Islet precursor cell (in vitro differentiated cells): ENCODE data around the gene PRKCQ.
"Not testable (repeated sequence)": the region's sequence is repeated elsewhere in the genome, so short reads cannot be mapped to it uniquely, and the experiment has no call there.

Experiments used
- DNase-seq: peaks from one replicate; pipeline ENCODE4 v3.0.0-alpha.2; 2018

Gene PRKCQ

GRCh38 chr10:6486309-6486708 lies 93.8 kb downstream of the PRKCQ start:
- no peak for DNase-seq

- no peak for DNase-seq
These were observed 97.2 kb downstream of the PRKCQ start for GRCh38 chr10:6482737-6483357.

GRCh38 chr10:6478722-6479121 lies 101.4 kb downstream of the PRKCQ start:
- no peak for DNase-seq

- DNase-seq: no peak
These were observed 103.1 kb downstream of the PRKCQ start for GRCh38 chr10:6476989-6477388.

- no peak for DNase-seq
These were observed 105.2 kb downstream of the PRKCQ start for GRCh38 chr10:6474871-6475270.

- no peak for DNase-seq
These were observed 106.1 kb downstream of the PRKCQ start for GRCh38 chr10:6473901-6474370.

GRCh38 chr10:6473430-6473829 lies 106.6 kb downstream of the PRKCQ start:
- no peak for DNase-seq

- not testable (repeated sequence) for DNase-seq
These were observed 107.4 kb downstream of the PRKCQ start for GRCh38 chr10:6472710-6473005.

- DNase-seq: no peak
These were observed 109.0 kb downstream of the PRKCQ start for GRCh38 chr10:6470894-6471618.

- DNase-seq: no peak
These were observed 110.4 kb downstream of the PRKCQ start for GRCh38 chr10:6469661-6470060.

GRCh38 chr10:6465854-6466601 lies 114.0 kb downstream of the PRKCQ start:
- no peak for DNase-seq

- DNase-seq: no peak
These were observed 114.6 kb downstream of the PRKCQ start for GRCh38 chr10:6465437-6465836.

- no peak for DNase-seq
These were observed 115.1 kb downstream of the PRKCQ start for GRCh38 chr10:6464862-6465430.

GRCh38 chr10:6463366-6463765 lies 116.7 kb downstream of the PRKCQ start:
- no peak for DNase-seq

GRCh38 chr10:6461961-6462360 lies 118.1 kb downstream of the PRKCQ start:
- no peak for DNase-seq

GRCh38 chr10:6460861-6461409 lies 119.1 kb downstream of the PRKCQ start:
- no peak for DNase-seq

- no peak for DNase-seq
These were observed 121.3 kb downstream of the PRKCQ start for GRCh38 chr10:6458814-6459213.

- no peak for DNase-seq
These were observed 122.7 kb downstream of the PRKCQ start for GRCh38 chr10:6457376-6457775.

- DNase-seq: no peak
These were observed 124.0 kb downstream of the PRKCQ start for GRCh38 chr10:6456067-6456466.

- no peak for DNase-seq
These were observed 124.5 kb downstream of the PRKCQ start for GRCh38 chr10:6455592-6455991.

- no peak for DNase-seq
These were observed 133.4 kb downstream of the PRKCQ start for GRCh38 chr10:6446711-6447110.

GRCh38 chr10:6445671-6446316 lies 134.3 kb downstream of the PRKCQ start:
- peak; percentile 61 for DNase-seq

- DNase-seq: not testable (repeated sequence)
These were observed 140.2 kb downstream of the PRKCQ start for GRCh38 chr10:6439875-6440274.
